Bladder microvascular endothelial cell (primary cell): ENCODE results near the gene CERS6. TPM values are rescaled to one million over a fixed set of nuclear protein-coding genes. Genes with fewer than 3 reads are reported as not detected.

ENCODE experiments used
- total RNA-seq: library from RNA; depleted of rRNA; stranded (reverse); fragments of >200 nt; gene quantifications from 2 replicates; pipeline ENCODE4 v1.2.3, GENCODE V29; 2014

Gene CERS6, protein sequence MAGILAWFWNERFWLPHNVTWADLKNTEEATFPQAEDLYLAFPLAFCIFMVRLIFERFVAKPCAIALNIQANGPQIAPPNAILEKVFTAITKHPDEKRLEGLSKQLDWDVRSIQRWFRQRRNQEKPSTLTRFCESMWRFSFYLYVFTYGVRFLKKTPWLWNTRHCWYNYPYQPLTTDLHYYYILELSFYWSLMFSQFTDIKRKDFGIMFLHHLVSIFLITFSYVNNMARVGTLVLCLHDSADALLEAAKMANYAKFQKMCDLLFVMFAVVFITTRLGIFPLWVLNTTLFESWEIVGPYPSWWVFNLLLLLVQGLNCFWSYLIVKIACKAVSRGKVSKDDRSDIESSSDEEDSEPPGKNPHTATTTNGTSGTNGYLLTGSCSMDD
- total RNA-seq: 4.7 and 35.6 TPM in 2 replicates

DNA sequence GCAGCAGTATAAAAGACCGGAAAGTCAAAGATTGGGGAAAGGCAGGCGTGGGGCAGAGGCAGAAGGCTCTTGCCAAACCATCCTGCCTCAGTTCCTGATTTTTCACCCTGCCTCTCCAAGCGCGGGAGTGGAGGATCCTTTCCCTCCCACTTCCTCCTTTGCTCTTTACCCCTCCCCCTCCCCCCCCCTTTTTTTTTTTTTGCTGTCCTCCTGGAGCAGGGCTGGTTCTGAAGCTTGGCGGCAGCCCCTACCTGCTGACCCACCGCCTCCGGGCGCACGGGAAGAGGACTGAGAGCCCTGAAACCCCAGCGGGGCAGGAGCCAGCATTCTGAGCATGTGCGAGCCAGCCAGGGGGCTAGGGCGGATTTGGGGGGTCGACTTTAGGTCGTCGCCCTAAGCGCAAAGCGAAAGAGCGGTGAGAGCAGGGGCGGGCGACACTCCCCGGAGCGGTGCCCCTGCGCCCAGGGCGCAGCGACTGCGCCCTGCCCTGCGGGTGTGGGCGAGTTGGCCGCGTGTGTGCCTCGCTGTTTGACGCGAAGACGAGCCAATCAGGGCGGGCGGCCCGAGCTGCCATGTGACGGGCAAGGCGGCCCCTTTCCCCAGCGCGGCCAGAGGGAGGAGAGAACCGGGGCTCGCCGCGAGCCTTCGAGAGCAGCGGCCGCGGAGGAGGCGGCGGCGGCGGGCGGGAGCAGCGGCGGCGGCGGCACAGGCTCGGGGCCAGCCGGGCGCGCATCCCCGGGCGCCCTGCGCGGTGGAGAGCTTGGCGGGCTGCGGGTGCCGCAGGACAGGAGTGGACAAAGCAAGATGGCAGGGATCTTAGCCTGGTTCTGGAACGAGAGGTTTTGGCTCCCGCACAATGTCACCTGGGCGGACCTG, at the start of gene CERS6:
Gene CERS6 (plus strand): TSS at position 628 of the 876 bp plus-strand sequence. CDS start 177 bp downstream, at position 805.

DNA sequence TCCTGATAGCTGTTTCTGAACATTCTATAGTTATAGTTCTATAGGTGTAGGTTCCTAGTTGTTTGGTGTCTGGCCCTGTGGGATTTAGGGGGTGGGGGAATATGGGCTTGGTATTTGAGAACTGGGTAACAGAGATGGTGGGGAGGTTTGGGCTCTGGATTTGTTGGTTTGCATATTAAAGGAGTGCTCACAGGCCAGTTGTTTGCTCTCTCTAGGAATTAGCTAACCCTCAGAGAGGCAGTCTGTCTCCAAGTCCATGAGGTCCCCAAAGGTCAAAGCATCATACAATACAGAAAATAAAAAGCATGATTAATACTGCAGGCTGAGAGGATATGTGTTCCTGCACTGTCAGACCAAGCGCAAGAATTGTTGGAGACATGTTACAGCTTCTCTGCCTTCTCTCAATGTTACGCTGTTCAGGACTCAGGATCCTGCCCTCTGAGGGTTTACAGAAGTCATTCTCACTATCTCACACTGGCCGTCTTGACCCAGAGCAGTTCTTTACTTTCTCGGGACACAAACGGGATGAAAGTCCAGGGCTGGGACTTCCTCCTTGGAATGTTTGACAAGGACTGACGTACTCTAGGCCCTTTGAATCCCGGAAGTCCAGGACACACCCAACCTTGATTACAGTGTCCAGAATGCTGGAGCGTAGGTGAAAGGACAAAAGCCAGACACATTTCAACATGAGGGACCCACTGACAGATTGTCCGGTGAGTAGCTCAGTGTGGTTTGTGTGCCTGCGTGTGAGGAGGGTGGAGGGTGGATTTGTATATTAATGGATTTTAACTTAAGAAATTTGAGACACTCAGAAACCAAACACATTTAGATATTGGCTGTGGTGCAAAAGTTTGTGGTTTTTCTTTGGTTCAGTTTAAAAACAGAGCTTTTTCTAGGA, 346.1 kb downstream of the CERS6 start, which contains the start of gene NOSTRIN:
Gene NOSTRIN (plus strand): TSS at position 677 of the 898 bp plus-strand sequence. CDS start 10 bp downstream, at position 687.

Other genes starting within 250 kb of the CERS6 start
- gene STK39, start 208.7 kb upstream of the CERS6 start, total RNA-seq: 2.6 and 3.0 TPM in 2 replicates